ENCODE results near the gene TENM3.

Gene TENM3

DNA sequence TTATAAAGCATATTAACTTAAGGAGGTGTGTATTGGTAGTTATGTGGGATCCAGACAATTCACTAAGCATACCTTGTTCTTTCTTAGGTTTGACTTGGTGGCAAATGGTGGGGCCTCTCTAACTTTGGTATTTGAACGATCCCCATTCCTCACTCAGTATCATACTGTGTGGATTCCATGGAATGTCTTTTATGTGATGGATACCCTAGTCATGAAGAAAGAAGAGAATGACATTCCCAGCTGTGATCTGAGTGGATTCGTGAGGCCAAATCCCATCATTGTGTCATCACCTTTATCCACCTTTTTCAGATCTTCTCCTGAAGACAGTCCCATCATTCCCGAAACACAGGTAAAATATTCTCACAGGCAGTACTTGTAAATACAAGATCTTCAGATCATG lies 487.6 kb downstream of the TENM3 start:
- no peaks in the 10 kb centered on the region for H3K9me3 ChIP-seq
- no peak overlapping the region for H3K4me3 ChIP-seq (ENCODE audit: low read depth, low read length)
- no peaks in the 10 kb centered on the region for H3K27me3 ChIP-seq
- TF ChIP-seq, protein P1, sequence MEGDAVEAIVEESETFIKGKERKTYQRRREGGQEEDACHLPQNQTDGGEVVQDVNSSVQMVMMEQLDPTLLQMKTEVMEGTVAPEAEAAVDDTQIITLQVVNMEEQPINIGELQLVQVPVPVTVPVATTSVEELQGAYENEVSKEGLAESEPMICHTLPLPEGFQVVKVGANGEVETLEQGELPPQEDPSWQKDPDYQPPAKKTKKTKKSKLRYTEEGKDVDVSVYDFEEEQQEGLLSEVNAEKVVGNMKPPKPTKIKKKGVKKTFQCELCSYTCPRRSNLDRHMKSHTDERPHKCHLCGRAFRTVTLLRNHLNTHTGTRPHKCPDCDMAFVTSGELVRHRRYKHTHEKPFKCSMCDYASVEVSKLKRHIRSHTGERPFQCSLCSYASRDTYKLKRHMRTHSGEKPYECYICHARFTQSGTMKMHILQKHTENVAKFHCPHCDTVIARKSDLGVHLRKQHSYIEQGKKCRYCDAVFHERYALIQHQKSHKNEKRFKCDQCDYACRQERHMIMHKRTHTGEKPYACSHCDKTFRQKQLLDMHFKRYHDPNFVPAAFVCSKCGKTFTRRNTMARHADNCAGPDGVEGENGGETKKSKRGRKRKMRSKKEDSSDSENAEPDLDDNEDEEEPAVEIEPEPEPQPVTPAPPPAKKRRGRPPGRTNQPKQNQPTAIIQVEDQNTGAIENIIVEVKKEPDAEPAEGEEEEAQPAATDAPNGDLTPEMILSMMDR (IDR thresholded peaks at IDR 0.05; ENCODE audit: low read depth, low read length): no peak
- H3K36me3 ChIP-seq: peaks cover 8% of the 10 kb centered on the region
- H3K4me1 ChIP-seq: peaks cover 16% of the 10 kb centered on the region
- no peak for DNase-seq

DNA sequence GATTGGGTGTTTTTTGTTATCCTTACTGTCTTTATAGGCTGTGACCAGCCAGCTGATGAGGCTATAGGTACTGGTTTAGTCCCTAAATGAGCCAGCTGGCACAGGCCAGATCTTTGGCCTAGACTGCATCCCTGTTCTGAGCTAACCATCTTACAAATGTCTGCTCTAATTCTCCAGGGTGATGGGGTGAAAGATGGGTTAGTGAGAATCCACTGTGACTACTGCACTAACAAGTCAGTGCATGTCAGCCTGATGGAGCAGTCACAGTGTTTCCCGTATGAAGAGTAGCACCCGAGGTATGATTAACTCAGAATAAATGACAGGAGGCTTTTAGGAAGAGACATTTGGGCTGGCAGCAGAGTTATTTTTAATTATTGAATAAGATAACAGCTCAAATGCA lies 493.0 kb downstream of the TENM3 start:
- no peaks in the 10 kb centered on the region for H3K27me3 ChIP-seq
- H3K4me1 ChIP-seq: peaks cover 17% of the 10 kb centered on the region
- no peak overlapping the region for H3K4me3 ChIP-seq (ENCODE audit: low read depth, low read length)
- H3K36me3 ChIP-seq: peaks cover 8% of the 10 kb centered on the region
- TF ChIP-seq, protein P1 (IDR thresholded peaks at IDR 0.05; ENCODE audit: low read depth, low read length): no peak
- peak; percentile 17 for DNase-seq
- H3K9me3 ChIP-seq: no peaks in the 10 kb centered on the region

DNA sequence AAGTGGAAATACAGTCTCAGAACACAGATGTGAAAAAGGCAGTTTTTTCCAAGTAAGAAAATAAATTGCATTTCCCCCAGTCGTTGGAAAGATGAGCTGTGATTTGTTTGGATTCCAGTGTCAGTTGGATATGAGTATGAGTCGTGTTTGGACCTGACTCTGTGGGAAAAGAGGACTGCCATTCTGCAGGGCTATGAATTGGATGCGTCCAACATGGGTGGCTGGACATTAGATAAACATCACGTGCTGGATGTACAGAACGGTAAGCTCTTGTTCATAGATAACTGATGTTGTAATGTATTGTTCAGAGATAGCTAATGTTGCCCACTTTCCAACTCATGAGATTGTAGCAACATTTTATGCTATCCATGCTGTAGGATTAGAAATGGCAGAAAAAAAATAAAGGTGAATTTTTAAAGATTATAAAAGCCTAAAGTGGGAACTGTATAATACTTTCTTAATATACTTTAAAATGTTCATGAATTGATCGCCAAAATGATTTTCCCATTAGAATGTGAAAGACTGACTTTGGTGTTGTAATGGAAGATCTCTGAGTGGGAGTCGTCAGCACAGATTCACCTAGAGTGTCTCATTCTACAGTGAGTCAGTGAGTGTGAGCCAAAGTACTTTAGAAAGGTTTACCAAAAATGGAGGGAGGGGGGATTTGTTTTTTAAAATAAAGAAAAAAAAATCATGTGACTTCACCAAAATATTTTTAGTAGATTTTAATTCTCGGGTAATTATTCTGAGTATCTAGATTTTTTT lies 495.3 kb downstream of the TENM3 start:
- peaks cover 17% of the 10 kb centered on the region for H3K4me1 ChIP-seq
- TF ChIP-seq, protein P1 (IDR thresholded peaks at IDR 0.05; ENCODE audit: low read depth, low read length): no peak
- no peaks in the 10 kb centered on the region for H3K9me3 ChIP-seq
- no peaks in the 10 kb centered on the region; the same call in none of the 2 replicates for H3K36me3 ChIP-seq
- no peak overlapping the region for H3K4me3 ChIP-seq (ENCODE audit: low read depth, low read length)
- no peaks in the 10 kb centered on the region for H3K27me3 ChIP-seq
- peak; percentile 22 for DNase-seq

DNA sequence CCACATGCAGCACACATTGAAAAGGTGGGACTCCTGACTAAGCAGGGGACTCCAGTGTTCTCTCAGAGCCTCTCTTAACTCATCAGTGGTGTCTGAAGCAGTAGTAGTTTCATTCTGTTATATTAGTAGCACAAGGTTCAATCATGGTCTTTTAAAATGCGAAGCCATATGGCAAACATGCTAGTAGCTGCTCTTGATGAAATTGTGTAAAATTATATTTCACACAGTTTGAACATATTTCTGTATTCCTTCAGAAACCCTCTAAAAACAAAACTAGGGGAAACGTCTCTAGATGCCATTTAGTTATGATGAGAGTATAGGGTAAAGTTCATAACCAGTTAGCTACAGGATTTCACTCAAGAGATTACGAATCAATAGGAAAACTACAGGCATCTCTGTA lies 497.1 kb downstream of the TENM3 start:
- H3K4me1 ChIP-seq: peaks cover 21% of the 10 kb centered on the region
- H3K27me3 ChIP-seq: no peaks in the 10 kb centered on the region
- no peaks in the 10 kb centered on the region; the same call in none of the 2 replicates for H3K36me3 ChIP-seq
- no peak for DNase-seq
- H3K9me3 ChIP-seq: no peaks in the 10 kb centered on the region; the same call in 1 of the 2 replicates
- no peak overlapping the region for H3K4me3 ChIP-seq (ENCODE audit: low read depth, low read length)
- TF ChIP-seq, protein P1 (IDR thresholded peaks at IDR 0.05; ENCODE audit: low read depth, low read length): no peak

DNA sequence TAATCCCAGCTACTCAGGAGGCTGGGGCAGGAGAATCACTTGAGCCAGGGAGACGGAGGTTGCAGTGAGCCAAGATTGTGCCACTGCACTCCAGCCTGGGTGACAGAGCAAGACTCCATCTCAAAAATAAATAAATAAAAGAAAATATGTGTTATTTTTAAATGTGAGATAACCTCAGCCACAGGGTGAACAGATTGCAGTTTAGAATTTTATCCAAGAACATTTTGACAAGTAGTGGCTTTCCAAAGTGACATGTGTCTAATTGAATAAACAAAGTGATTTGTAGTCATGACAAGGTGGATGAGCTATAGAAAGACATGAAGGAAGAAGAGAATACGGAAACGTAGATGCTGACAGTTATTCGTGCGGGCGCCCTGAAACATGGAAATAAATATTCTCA lies 497.9 kb downstream of the TENM3 start:
- TF ChIP-seq, protein P1 (IDR thresholded peaks at IDR 0.05; ENCODE audit: low read depth, low read length): no peak
- Histone ChIP-seq H3K27me3 (no peaks in the 10 kb centered on the region), H3K4me1 (peaks cover 20% of the 10 kb centered on the region), H3K9me3 (no peaks in the 10 kb centered on the region; the same call in 1 of the 2 replicates), H3K4me3 (ENCODE audit: low read depth, low read length) (no peak overlapping the region), H3K36me3 (no peaks in the 10 kb centered on the region; the same call in none of the 2 replicates)
- no peak for DNase-seq

DNA sequence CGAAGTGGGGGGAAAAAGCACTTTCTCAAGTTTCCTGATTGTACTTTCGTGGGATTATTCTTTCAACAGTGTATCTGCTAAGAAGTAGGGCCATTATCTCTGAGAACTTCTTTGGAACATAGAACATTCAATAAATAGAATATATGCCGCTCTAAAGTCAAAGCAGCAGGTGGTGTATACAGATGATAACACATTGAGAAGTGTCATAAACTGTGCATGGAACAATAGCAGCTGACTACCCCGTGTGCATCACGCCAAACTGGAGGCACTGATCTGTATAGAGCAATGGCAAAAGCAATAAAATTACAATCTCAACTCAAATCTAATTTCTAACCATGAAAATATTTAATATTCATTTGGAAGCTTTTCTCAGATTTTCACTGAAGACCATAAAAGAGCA lies 498.7 kb downstream of the TENM3 start:
- DNase-seq: no peak
- peaks cover 14% of the 10 kb centered on the region for H3K4me1 ChIP-seq
- H3K27me3 ChIP-seq: no peaks in the 10 kb centered on the region
- TF ChIP-seq, protein P1 (IDR thresholded peaks at IDR 0.05; ENCODE audit: low read depth, low read length): no peak
- no peaks in the 10 kb centered on the region; the same call in 1 of the 2 replicates for H3K9me3 ChIP-seq
- H3K4me3 ChIP-seq (ENCODE audit: low read depth, low read length): no peak overlapping the region
- H3K36me3 ChIP-seq: no peaks in the 10 kb centered on the region; the same call in none of the 2 replicates

Data from BE2C (cell line).